H1 (cell line): ENCODE data around the gene DOCK10. TPM values are rescaled to one million over a fixed set of nuclear protein-coding genes. Genes with fewer than 3 reads are reported as not detected.

Experiments used
- CTCF ChIA-PET: fragments of 300-600 bp; sonication (Branson Sonifier 250); formaldehyde crosslinking; loops from one replicate; lab custom pipeline; 2021; ENCODE audit not compliant: partially characterized antibody; lab: Charles Lee
- POLR2A ChIA-PET: fragments of 300-600 bp; sonication (Branson Sonifier 250); formaldehyde crosslinking; loops from one replicate; lab custom pipeline; 2021; ENCODE audit warnings: inconsistent platforms; ENCODE audit not compliant: partially characterized antibody; lab: Charles Lee
- DNase-seq, 2 experiments: peaks; one replicate each; pipeline versions ENCODE4 v3.0.0 to v3.0.0-alpha.2; 2010 to 2022; ENCODE audit warnings: low spot score in 2 of 2, low read depth in 1 of 2, mixed read lengths in 1 of 2
- FAIRE-seq: peaks from 2 replicates; lab custom pipeline; 2011; peaks lifted over from hg19 to GRCh38; lab: Jason Lieb, UNC
- H2AFZ ChIP-seq: 2 replicates; pipeline ENCODE4 v1.8.1; 2012; ENCODE audit warnings: low read length, inconsistent platforms
- H2AK5ac ChIP-seq: 2 replicates; pipeline ENCODE4 v1.6.1; 2013; ENCODE audit warnings: low read depth, low read length
- H2BK120ac ChIP-seq: replicated peaks from 2 replicates; pipeline ENCODE3; 2013; ENCODE audit warnings: low read depth, low read length, inconsistent platforms
- H2BK12ac ChIP-seq: 2 replicates; pipeline ENCODE4 v1.6.1; 2013; ENCODE audit warnings: low read depth, low read length
- H2BK15ac ChIP-seq: 2 replicates; pipeline ENCODE4 v1.6.1; 2013; ENCODE audit warnings: low read length
- H2BK20ac ChIP-seq: 2 replicates; pipeline ENCODE4 v1.6.1; 2013; ENCODE audit warnings: low read length
- H2BK5ac ChIP-seq: 2 replicates; pipeline ENCODE4 v1.6.1; 2013; ENCODE audit warnings: low read depth, low read length
- H3K14ac ChIP-seq: 2 replicates; pipeline ENCODE4 v1.6.1; 2013; ENCODE audit warnings: inconsistent platforms; ENCODE audit not compliant: insufficient read length
- H3K18ac ChIP-seq: 2 replicates; pipeline ENCODE4 v1.6.1; 2013; ENCODE audit warnings: low read length; ENCODE audit errors: extremely low read depth
- H3K23ac ChIP-seq: 2 replicates; pipeline ENCODE4 v1.6.1; 2013; ENCODE audit warnings: inconsistent platforms; ENCODE audit not compliant: insufficient read length
- H3K23me2 ChIP-seq: 2 replicates; pipeline ENCODE4 v1.6.1; 2013; ENCODE audit warnings: low read depth, low read length
- H3K27ac ChIP-seq: 2 replicates; pipeline ENCODE4 v1.6.1; 2011; ENCODE audit warnings: low read depth, low read length, inconsistent platforms
- H3K27me3 ChIP-seq, 4 experiments: replicated peaks in 1 of 4; 1 replicate in 1 of 4; 2 replicates in 3 of 4; pipeline versions ENCODE4 v1.6.1 to v1.8.1; 2011 to 2013; ENCODE audit warnings: low read length in 3 of 4, mild to moderate bottlenecking in 3 of 4, inconsistent platforms in 2 of 4, mixed read lengths in 2 of 4, moderate library complexity in 1 of 4; ENCODE audit not compliant: control insufficient read depth in 3 of 4, insufficient read depth in 3 of 4; ENCODE audit errors: extremely low read depth in 1 of 4
- H3K36me3 ChIP-seq, 4 experiments: 2 replicates each; pipeline versions ENCODE4 v1.6.1 to v1.8.1; 2011 to 2013; ENCODE audit warnings: mild to moderate bottlenecking in 4 of 4, low read length in 3 of 4, moderate library complexity in 2 of 4, control low read depth in 1 of 4, inconsistent platforms in 1 of 4; ENCODE audit not compliant: insufficient read depth in 4 of 4, control insufficient read depth in 2 of 4
- H3K4ac ChIP-seq: replicated peaks from 2 replicates; pipeline ENCODE3; 2013; ENCODE audit warnings: low read length, low read depth, mixed read lengths, inconsistent platforms; ENCODE audit not compliant: insufficient read length
- H3K4me1 ChIP-seq, 4 experiments: replicated peaks in 1 of 4; 1 replicate in 1 of 4; 2 replicates in 3 of 4; pipeline versions ENCODE4 v1.6.1 to v1.8.1; 2011 to 2013; ENCODE audit warnings: low read length in 3 of 4, inconsistent platforms in 2 of 4, mixed read lengths in 1 of 4; ENCODE audit not compliant: insufficient read depth in 4 of 4, control insufficient read depth in 3 of 4
- H3K4me2 ChIP-seq, 2 experiments: 2 replicates each; pipeline versions ENCODE4 v1.6.1 to v1.8.1; 2011 to 2013; ENCODE audit warnings: low read depth in 2 of 2, low read length in 2 of 2, control low read depth in 1 of 2, inconsistent platforms in 1 of 2, mild to moderate bottlenecking in 1 of 2; ENCODE audit not compliant: insufficient read depth in 1 of 2
- H3K4me3 ChIP-seq, 4 experiments: fragments of 200-600, 300-600 bp in 1 of 4; sonication (generic), shearing (Covaris generic), sonication (Bioruptor Twin) in 1 of 4; 2 replicates each; pipeline versions ENCODE4 v1.5.1 to v1.8.1; 2011 to 2016; ENCODE audit warnings: low read length in 4 of 4, low read depth in 3 of 4, control low read depth in 2 of 4, inconsistent platforms in 2 of 4, mild to moderate bottlenecking in 2 of 4, mixed read lengths in 1 of 4, moderate library complexity in 1 of 4; ENCODE audit not compliant: insufficient read depth in 2 of 4; ENCODE audit errors: extremely low read depth in 1 of 4
- H3K56ac ChIP-seq: replicated peaks from 2 replicates; pipeline ENCODE3; 2013; ENCODE audit warnings: low read depth, mild to moderate bottlenecking, mixed read lengths, low read length, inconsistent platforms; ENCODE audit not compliant: insufficient read length
- H3K79me1 ChIP-seq: 2 replicates; pipeline ENCODE4 v1.6.1; 2013; ENCODE audit warnings: low read depth, low read length, control low read depth
- H3K79me2 ChIP-seq, 2 experiments: 2 replicates each; pipeline versions ENCODE4 v1.6.1 to v1.8.1; 2012 to 2013; ENCODE audit warnings: low read length in 2 of 2, mild to moderate bottlenecking in 2 of 2, inconsistent platforms in 1 of 2; ENCODE audit not compliant: insufficient read depth in 2 of 2, control insufficient read depth in 1 of 2
- H3K9ac ChIP-seq, 4 experiments: replicated peaks in 1 of 4; 1 replicate in 1 of 4; 2 replicates in 3 of 4; pipeline versions ENCODE4 v1.6.1 to v1.8.1; 2011 to 2013; ENCODE audit warnings: low read depth in 3 of 4, low read length in 3 of 4, control low read depth in 2 of 4, mild to moderate bottlenecking in 2 of 4, moderate library complexity in 2 of 4, inconsistent platforms in 1 of 4; ENCODE audit errors: extremely low read depth in 1 of 4
- H3K9me3 ChIP-seq, 2 experiments: 2 replicates each; pipeline versions ENCODE4 v1.6.1 to v1.8.1; 2012 to 2013; ENCODE audit warnings: mild to moderate bottlenecking in 2 of 2, moderate library complexity in 2 of 2, control low read depth in 1 of 2, inconsistent platforms in 1 of 2, low read depth in 1 of 2, low read length in 1 of 2, mixed read lengths in 1 of 2; ENCODE audit not compliant: insufficient read depth in 2 of 2
- H4K20me1 ChIP-seq, 2 experiments: replicated peaks in 1 of 2; 2 replicates each; pipeline versions ENCODE3 to v1.8.1; 2011 to 2013; ENCODE audit warnings: inconsistent platforms in 2 of 2, low read length in 2 of 2, mild to moderate bottlenecking in 1 of 2; ENCODE audit not compliant: insufficient read depth in 2 of 2, control insufficient read depth in 1 of 2
- H4K5ac ChIP-seq: 2 replicates; pipeline ENCODE4 v1.6.1; 2013; ENCODE audit warnings: low read length, low read depth, mixed read lengths, inconsistent platforms; ENCODE audit not compliant: insufficient read length
- H4K8ac ChIP-seq: 2 replicates; pipeline ENCODE4 v1.8.0; 2013; ENCODE audit warnings: mild to moderate bottlenecking, moderate library complexity, low read length, inconsistent platforms; ENCODE audit not compliant: insufficient read depth; ENCODE audit errors: extremely low read depth
- H4K91ac ChIP-seq: replicated peaks from 2 replicates; pipeline ENCODE3; 2013; ENCODE audit warnings: low read length, mixed read lengths, inconsistent platforms; ENCODE audit not compliant: insufficient read length
- BRCA1 ChIP-seq: IDR thresholded peaks from 2 replicates; pipeline ENCODE4 v1.6.1; 2012; ENCODE audit warnings: low read depth, low read length, improper control_type of control experiment
- CTBP2 ChIP-seq: IDR thresholded peaks from 2 replicates; pipeline ENCODE4 v1.7.0; 2011; ENCODE audit warnings: borderline replicate concordance, mild to moderate bottlenecking, moderate library complexity, mixed read lengths, low read length; ENCODE audit not compliant: insufficient read depth, insufficient read length
- EP300 ChIP-seq, 2 experiments: IDR thresholded peaks; 1 replicate in 1 of 2; 2 replicates in 1 of 2; pipeline ENCODE4 v1.6.1; 2011 to 2012; ENCODE audit warnings: low read depth in 2 of 2, low read length in 2 of 2, mild to moderate bottlenecking in 2 of 2, borderline replicate concordance in 1 of 2, inconsistent platforms in 1 of 2, moderate library complexity in 1 of 2
- GABPA ChIP-seq: IDR thresholded peaks from 2 replicates; pipeline ENCODE4 v1.6.1; 2011; ENCODE audit warnings: mild to moderate bottlenecking, low read length, moderate library complexity, borderline replicate concordance; ENCODE audit not compliant: insufficient read depth
- KDM4A ChIP-seq: IDR thresholded peaks from one replicate; pipeline ENCODE4 v1.7.1; 2012; ENCODE audit warnings: low read depth, mild to moderate bottlenecking, moderate library complexity, low read length, inconsistent platforms; ENCODE audit not compliant: severe bottlenecking
- MAFK ChIP-seq: IDR thresholded peaks from 2 replicates; pipeline ENCODE4 v1.6.1; 2012; ENCODE audit warnings: low read depth, mild to moderate bottlenecking, improper control_type of control experiment, low read length
- RFX5 ChIP-seq: IDR thresholded peaks from 2 replicates; pipeline ENCODE4 v1.6.1; 2011; ENCODE audit warnings: low read depth, low read length, improper control_type of control experiment, borderline replicate concordance
- SP4 ChIP-seq: IDR thresholded peaks from 2 replicates; pipeline ENCODE4 v1.6.1; 2012; ENCODE audit warnings: low read length, inconsistent platforms
- YY1 ChIP-seq: IDR thresholded peaks from 2 replicates; pipeline ENCODE4 v1.6.1; 2011; ENCODE audit warnings: low read depth, mild to moderate bottlenecking, low read length
- WGBS, 2 experiments: shearing (Covaris generic) in 1 of 2; methylation state at CpG; one replicate each; pipeline versions ENCODE4 v1.1.6 to v1.1.7; 2013 to 2015; ENCODE audit warnings: low lambda C conversion rate in 2 of 2, mixed read lengths in 2 of 2, inconsistent platforms in 1 of 2, low coverage in 1 of 2, missing lambda C conversion rate in 1 of 2; ENCODE audit not compliant: insufficient replicate concordance in 2 of 2, insufficient coverage in 1 of 2, insufficient read length in 1 of 2; ENCODE audit errors: extremely low coverage in 1 of 2, missing lambda C conversion rate in 1 of 2; 5-methylcytosine and 5-hydroxymethylcytosine counted together
- polyA plus RNA-seq, 7 experiments: library from polyadenylated mRNA; depleted of rRNA in 3 of 7; stranded (reverse) in 5 of 7; unstranded in 2 of 7; fragments of >200 nt in 5 of 7; fragments of 200-250 nt in 2 of 7; gene quantifications; 1 replicate in 5 of 7; 2 replicates in 1 of 7; 4 replicates in 1 of 7; pipeline versions ENCODE4 v1.2.1 to v1.2.3, GENCODE V29; 2011 to 2013; ENCODE audit warnings: missing spikeins in 2 of 7, mixed read lengths in 2 of 7
- total RNA-seq: library from RNA; stranded (reverse); fragmentation: NEBNext Ultra II Directional; extraction: Animal tissue kit (Norgen Biotek cat#: 25700); gene quantifications from 2 replicates; pipeline ENCODE4 v1.2.1, GENCODE V29; 2021

The DOCK10 gene
- total and polyA plus RNA-seq, 2 of the 8 experiments (the other 6 are each of a cell fraction or from before 2014, with no cell fraction given), result 0.33 to 1.6 TPM

DNA sequence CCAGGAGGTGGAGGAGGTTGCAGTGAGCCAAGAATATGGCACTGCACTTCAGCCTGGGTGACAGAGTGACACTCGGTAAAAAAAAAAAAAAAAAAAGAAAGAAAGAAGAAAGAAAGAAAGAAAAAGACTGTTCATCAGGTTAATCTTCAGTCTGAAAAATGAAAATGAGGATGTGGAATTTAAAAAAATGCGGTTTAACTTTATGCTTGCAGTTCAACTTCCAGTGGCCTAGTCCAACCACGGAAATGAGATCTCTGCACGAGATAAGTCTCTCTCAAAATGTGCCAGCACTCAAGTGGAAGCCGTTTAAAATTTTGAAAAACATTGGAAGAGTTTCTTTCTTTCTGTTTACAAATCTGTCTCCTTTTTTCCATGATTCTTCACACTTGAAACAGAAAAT, 112.1 kb downstream of the DOCK10 start:
- no peak overlapping the region for H4K91ac ChIP-seq
- H3K23ac ChIP-seq, result no peak overlapping the region
- POLR2A ChIA-PET, result no interaction called here
- H3K4me3 ChIP-seq, result no peak overlapping the region
- H4K20me1 ChIP-seq, result no peaks in the 10 kb centered on the region
- H2BK20ac ChIP-seq, result no peak overlapping the region
- 87% methylated on average over 4 of the region's 5 CpGs; no CpG with 5 or more reads in 1 of the 2 experiments for WGBS, 2 experiments
- no peaks in the 10 kb centered on the region for H3K79me2 ChIP-seq
- H3K9me3 ChIP-seq, result no peaks in the 10 kb centered on the region
- no peak overlapping the region for H2BK12ac ChIP-seq
- peaks cover 0 to under 1% (median 0%) of the 10 kb centered on the region in 4 experiments; a peak in 1 of 7 replicates for H3K4me1 ChIP-seq
- no peak for FAIRE-seq
- CTCF ChIA-PET, result interaction anchor here (1.3 to 3.5 kb wide), 2 partner anchors 71 to 83 kb away, joined by 3 to 35 read pairs; no protein-coding TSS in a partner anchor
- no peaks in the 10 kb centered on the region for H3K36me3 ChIP-seq
- no peak for DNase-seq
- H3K9ac ChIP-seq, result no peak overlapping the region
- no peak overlapping the region for H2AFZ ChIP-seq
- TF ChIP-seq BRCA1, result no peak
- no peak for TF ChIP-seq SP4
- TF ChIP-seq MAFK, result no peak
- no peak for TF ChIP-seq YY1
- TF ChIP-seq RFX5, result no peak
- no peak for TF ChIP-seq CTBP2
- no peak for TF ChIP-seq KDM4A
- TF ChIP-seq GABPA, result no peak
- TF ChIP-seq EP300 (IDR thresholded peaks at IDR 0.05; ENCODE audit: borderline replicate concordance in 1 of 2, low read depth in 2 of 2, low read length in 2 of 2), result no peak
- H2BK5ac ChIP-seq, result no peak overlapping the region
- H2BK120ac ChIP-seq, result no peak overlapping the region
- H3K4me2 ChIP-seq, result no peak overlapping the region
- no peaks in the 10 kb centered on the region for H3K27me3 ChIP-seq
- H3K4ac ChIP-seq, result no peak overlapping the region
- H3K79me1 ChIP-seq, result no peaks in the 10 kb centered on the region
- H2BK15ac ChIP-seq, result no peak overlapping the region
- H3K56ac ChIP-seq, result no peak overlapping the region
- no peak overlapping the region for H2AK5ac ChIP-seq
- no peaks in the 10 kb centered on the region for H3K23me2 ChIP-seq
- H3K18ac ChIP-seq, result no peak overlapping the region
- no peak overlapping the region for H4K5ac ChIP-seq
- H3K14ac ChIP-seq, result no peak overlapping the region
- no peak overlapping the region for H4K8ac ChIP-seq
- no peak overlapping the region for H3K27ac ChIP-seq
